GM23338 (cell line): Measurements from ENCODE around the gene THBS1. TPM values are rescaled to one million over a fixed set of nuclear protein-coding genes. Genes with fewer than 3 reads are reported as not detected.

Source experiments
- ATAC-seq: fragments of 200-7000 bp; cut with Tn5 transposase; 3 replicates; pipeline ENCODE4 v1.9.1; 2020
- DNase-seq: peaks from one replicate; pipeline ENCODE4 v3.0.0-alpha.2; 2015; ENCODE audit warnings: low spot score
- H2AFZ ChIP-seq: fragments of 200-600 bp; sonication (generic); 2 replicates; pipeline ENCODE4 v1.8.0; 2016; ENCODE audit warnings: antibody characterized with exemption, mild to moderate bottlenecking, moderate library complexity
- H3F3A ChIP-seq: fragments of 200-600 bp; sonication (generic); replicated peaks from 2 replicates; pipeline ENCODE4 v1.8.0; 2017; ENCODE audit warnings: antibody characterized with exemption, mixed run types, low read depth
- H3K27ac ChIP-seq: fragments of 200-600 bp; sonication (generic); 2 replicates; pipeline ENCODE4 v1.6.1; 2016; ENCODE audit warnings: low read depth
- H3K27me3 ChIP-seq: fragments of 200-600 bp; sonication (generic); 2 replicates; pipeline ENCODE4 v1.8.0; 2016; ENCODE audit warnings: mild to moderate bottlenecking, mixed run types, moderate library complexity; ENCODE audit not compliant: insufficient read depth
- H3K36me3 ChIP-seq: fragments of 200-600 bp; sonication (generic); 2 replicates; pipeline ENCODE4 v1.8.0; 2016; ENCODE audit warnings: mild to moderate bottlenecking; ENCODE audit not compliant: insufficient read depth
- H3K4me1 ChIP-seq: fragments of 200-600 bp; sonication (generic); 2 replicates; pipeline ENCODE4 v1.8.0; 2016; ENCODE audit warnings: mild to moderate bottlenecking, moderate library complexity; ENCODE audit not compliant: insufficient read depth
- H3K4me2 ChIP-seq: fragments of 200-600 bp; sonication (generic); 2 replicates; pipeline ENCODE4 v1.7.1; 2017; ENCODE audit warnings: mixed run types
- H3K4me3 ChIP-seq: fragments of 200-600 bp; sonication (generic); 2 replicates; pipeline ENCODE4 v1.6.1; 2016; ENCODE audit warnings: mixed run types
- H3K79me2 ChIP-seq: fragments of 200-600 bp; sonication (generic); replicated peaks from 2 replicates; pipeline ENCODE4 v1.8.0; 2017; ENCODE audit warnings: mild to moderate bottlenecking; ENCODE audit not compliant: insufficient read depth
- H3K9me2 ChIP-seq: fragments of 200-600 bp; sonication (generic); 2 replicates; pipeline ENCODE4 v1.8.0; 2017; ENCODE audit not compliant: insufficient read depth
- H4K20me1 ChIP-seq: fragments of 200-600 bp; sonication (generic); replicated peaks from 2 replicates; pipeline ENCODE4 v1.8.0; 2017; ENCODE audit warnings: mild to moderate bottlenecking; ENCODE audit not compliant: insufficient read depth
- H3K27ac Mint-ChIP-seq: 2 replicates; pipeline ENCODE4 v1.8.0; 2020; ENCODE audit warnings: inconsistent platforms, mild to moderate bottlenecking, moderate library complexity, mixed read lengths
- H3K27me3 Mint-ChIP-seq: 3 replicates; pipeline ENCODE4 v1.8.0; 2022; ENCODE audit warnings: low read depth, mild to moderate bottlenecking, moderate library complexity, mixed read lengths, inconsistent platforms; ENCODE audit not compliant: insufficient read depth, poor library complexity
- H3K36me3 Mint-ChIP-seq: 3 replicates; pipeline ENCODE4 v1.8.0; 2021; ENCODE audit warnings: low read depth, mild to moderate bottlenecking, inconsistent platforms, moderate library complexity, mixed read lengths
- H3K4me1 Mint-ChIP-seq: 3 replicates; pipeline ENCODE4 v1.8.0; 2020; ENCODE audit warnings: mild to moderate bottlenecking, inconsistent platforms, mixed read lengths
- H3K4me3 Mint-ChIP-seq: 3 replicates; pipeline ENCODE4 v1.8.0; 2021; ENCODE audit warnings: moderate library complexity, mild to moderate bottlenecking, inconsistent platforms, mixed read lengths
- H3K9me3 Mint-ChIP-seq: 3 replicates; pipeline ENCODE4 v1.8.0; 2020; ENCODE audit warnings: moderate library complexity, mild to moderate bottlenecking, inconsistent platforms, mixed read lengths
- CTCF ChIP-seq, 2 experiments: fragments of 200-600 bp in 1 of 2; sonication (generic) in 1 of 2; conservative IDR thresholded peaks; 2 replicates each; pipeline versions ENCODE4 v1.5.1 to v1.6.1; 2016 to 2017; ENCODE audit warnings: antibody characterized with exemption in 2 of 2, low read depth in 2 of 2, mild to moderate bottlenecking in 2 of 2, moderate library complexity in 1 of 2
- NANOG ChIP-seq: IDR thresholded peaks from 2 replicates; pipeline ENCODE4 v1.6.1; 2016; ENCODE audit warnings: antibody characterized with exemption, borderline replicate concordance
- ZNF462 ChIP-seq: fragments of 250-450 bp; sonication (Bioruptor Pico); IDR thresholded peaks from 2 replicates; pipeline ENCODE4 v1.5.0; 2020; ENCODE audit warnings: mild to moderate bottlenecking, moderate library complexity
- polyA plus RNA-seq: library from polyadenylated mRNA; unstranded; fragments of >200 nt; fragmentation: Nextera tagmentation; extraction: Ambion mirVana; gene quantifications from 2 replicates; pipeline ENCODE4 v1.2.1, GENCODE V29; 2016
- total RNA-seq: library from RNA; depleted of rRNA; stranded (reverse); fragments of >200 nt; shearing (Covaris generic); gene quantifications from 2 replicates; pipeline ENCODE4 v1.2.3, GENCODE V29; 2014

The THBS1 gene
- total and polyA plus RNA-seq, 2 experiments from 2014 or later: 21.7 to 81.9 TPM

GRCh38 chr15:39578851-39579486 lies 1.9 kb upstream of the THBS1 start:
- Histone ChIP-seq H3K36me3 (peaks cover 10% of the 10 kb centered on the region), H3K9me2 (0 out of 2 replicates have a peak, but pooled peaks cover 9% of the 10 kb centered on the region), H4K20me1 (no peaks in the 10 kb centered on the region), H3F3A (no peaks in the 10 kb centered on the region), H3K4me1 (peaks cover 19% of the 10 kb centered on the region), H2AFZ (no peak overlapping the region), H3K27ac (no peak overlapping the region), H3K4me3 (peak overlapping the region; percentile 1; the same call in 1 of the 2 replicates), H3K4me2 (peak overlapping the region; percentile 49; the same call in 1 of the 2 replicates), H3K79me2 (peaks cover 20% of the 10 kb centered on the region), H3K27me3 (peaks cover 10% of the 10 kb centered on the region; the same call in 1 of the 2 replicates)
- H3K4me3 Mint-ChIP-seq: peak overlapping the region; percentile 91
- peaks cover 15% of the 10 kb centered on the region for H3K27me3 Mint-ChIP-seq
- H3K9me3 Mint-ChIP-seq: no peaks in the 10 kb centered on the region
- TF ChIP-seq CTCF (conservative IDR thresholded peaks at IDR 0.05; ENCODE audit: low read depth in 2 of 2): peak in 1 of 2 experiments; percentile 24; a peak in 1 of 4 replicates
- TF ChIP-seq ZNF462: 0 out of 2 replicates have a peak, but pooled peaks have one; percentile 1
- no peak for TF ChIP-seq NANOG
- no peak for ATAC-seq
- DNase-seq: peak; percentile 50
- peak overlapping the region; percentile 97 for H3K27ac Mint-ChIP-seq
- H3K4me1 Mint-ChIP-seq: peaks cover 36% of the 10 kb centered on the region
- peaks cover 29% of the 10 kb centered on the region for H3K36me3 Mint-ChIP-seq
